Measurements from ENCODE around the gene CD79A.

Gene CD79A

GRCh38 chr19:41903193-41903953 lies 26.3 kb downstream of the CD79A start:
- no peak overlapping the region for H3K4me3 ChIP-seq (ENCODE audit: low read depth, low read length)
- in situ Hi-C loops (cut with HindIII; ENCODE audit: low sequenced_read_pairs): no loop called here
- TF ChIP-seq, protein P1, sequence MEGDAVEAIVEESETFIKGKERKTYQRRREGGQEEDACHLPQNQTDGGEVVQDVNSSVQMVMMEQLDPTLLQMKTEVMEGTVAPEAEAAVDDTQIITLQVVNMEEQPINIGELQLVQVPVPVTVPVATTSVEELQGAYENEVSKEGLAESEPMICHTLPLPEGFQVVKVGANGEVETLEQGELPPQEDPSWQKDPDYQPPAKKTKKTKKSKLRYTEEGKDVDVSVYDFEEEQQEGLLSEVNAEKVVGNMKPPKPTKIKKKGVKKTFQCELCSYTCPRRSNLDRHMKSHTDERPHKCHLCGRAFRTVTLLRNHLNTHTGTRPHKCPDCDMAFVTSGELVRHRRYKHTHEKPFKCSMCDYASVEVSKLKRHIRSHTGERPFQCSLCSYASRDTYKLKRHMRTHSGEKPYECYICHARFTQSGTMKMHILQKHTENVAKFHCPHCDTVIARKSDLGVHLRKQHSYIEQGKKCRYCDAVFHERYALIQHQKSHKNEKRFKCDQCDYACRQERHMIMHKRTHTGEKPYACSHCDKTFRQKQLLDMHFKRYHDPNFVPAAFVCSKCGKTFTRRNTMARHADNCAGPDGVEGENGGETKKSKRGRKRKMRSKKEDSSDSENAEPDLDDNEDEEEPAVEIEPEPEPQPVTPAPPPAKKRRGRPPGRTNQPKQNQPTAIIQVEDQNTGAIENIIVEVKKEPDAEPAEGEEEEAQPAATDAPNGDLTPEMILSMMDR (IDR thresholded peaks at IDR 0.05; ENCODE audit: low read depth, low read length, missing control alignments): no peak
- DNase-seq (ENCODE audit: low read depth): no peak

- TF ChIP-seq, protein P1 (IDR thresholded peaks at IDR 0.05; ENCODE audit: low read depth, low read length, missing control alignments): no peak
- DNase-seq (ENCODE audit: low read depth): no peak
- no peak overlapping the region for H3K4me3 ChIP-seq (ENCODE audit: low read depth, low read length)
- in situ Hi-C loops (cut with HindIII; ENCODE audit: low sequenced_read_pairs): no loop called here
Measured at GRCh38 chr19:41904118-41904870, 27.2 kb downstream of the CD79A start.

DNA sequence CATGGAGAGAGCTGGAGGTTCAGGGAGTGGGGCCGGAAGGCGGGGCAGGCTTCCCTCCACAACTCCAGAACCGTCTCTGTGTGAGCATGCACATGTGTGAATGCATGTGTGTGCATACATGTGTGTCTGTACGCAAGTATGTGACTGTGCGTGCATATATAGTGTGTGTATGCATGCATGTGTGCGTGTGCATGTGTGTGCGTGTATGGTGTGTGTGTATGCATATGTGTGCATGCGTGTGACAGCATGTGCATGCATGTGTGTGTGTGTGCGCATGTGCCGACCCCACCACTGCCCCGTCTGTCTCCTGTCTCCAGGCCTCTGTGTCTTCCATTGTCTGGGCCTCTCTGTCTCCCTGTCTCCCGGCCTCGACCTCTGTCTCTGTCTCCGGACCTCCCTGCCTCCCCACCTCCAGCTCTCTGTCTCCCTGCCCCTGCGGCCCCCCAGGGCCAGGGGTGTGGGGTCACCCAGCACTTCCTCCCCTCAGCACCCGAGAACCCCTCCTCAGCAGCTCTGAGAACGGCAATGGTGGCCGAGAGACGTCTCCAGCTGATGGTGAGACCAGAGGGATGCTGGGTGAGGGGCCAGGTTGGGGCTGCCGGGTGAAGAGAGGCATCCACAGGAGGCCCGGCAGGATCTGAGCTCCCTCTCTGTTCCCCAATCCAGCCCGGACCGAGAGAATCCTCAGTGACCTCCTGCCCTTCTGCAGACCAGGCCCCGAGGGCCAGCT lies 28.4 kb downstream of the CD79A start:
- in situ Hi-C loops (cut with HindIII; ENCODE audit: low sequenced_read_pairs): no loop called here
- no peak overlapping the region for H3K4me3 ChIP-seq (ENCODE audit: low read depth, low read length)
- TF ChIP-seq, protein P1 (IDR thresholded peaks at IDR 0.05; ENCODE audit: low read depth, low read length, missing control alignments): no peak
- no peak for DNase-seq (ENCODE audit: low read depth)

DNA sequence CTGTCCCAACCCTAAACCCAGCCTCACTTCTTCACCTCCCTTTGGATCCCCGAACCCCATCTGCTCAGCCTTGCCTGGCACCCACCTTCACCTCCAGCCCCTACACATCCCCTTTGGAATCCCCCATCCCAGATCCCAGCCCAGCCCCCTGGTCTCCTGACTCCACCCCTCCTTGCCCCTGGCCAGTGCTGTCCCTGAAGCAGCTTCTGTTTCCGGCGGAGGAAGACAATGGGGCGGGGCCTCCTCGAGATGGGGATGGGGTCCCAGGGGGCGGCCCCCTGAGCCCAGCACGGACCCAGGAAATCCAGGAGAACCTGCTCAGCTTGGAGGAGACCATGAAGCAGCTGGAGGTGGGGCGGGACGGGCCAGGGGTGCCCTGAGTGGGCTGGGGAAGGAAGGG lies 29.2 kb downstream of the CD79A start:
- no peak for DNase-seq (ENCODE audit: low read depth)
- no peak overlapping the region for H3K4me3 ChIP-seq (ENCODE audit: low read depth, low read length)
- in situ Hi-C loops (cut with HindIII; ENCODE audit: low sequenced_read_pairs): no loop called here
- TF ChIP-seq, protein P1 (IDR thresholded peaks at IDR 0.05; ENCODE audit: low read depth, low read length, missing control alignments): no peak

DNA sequence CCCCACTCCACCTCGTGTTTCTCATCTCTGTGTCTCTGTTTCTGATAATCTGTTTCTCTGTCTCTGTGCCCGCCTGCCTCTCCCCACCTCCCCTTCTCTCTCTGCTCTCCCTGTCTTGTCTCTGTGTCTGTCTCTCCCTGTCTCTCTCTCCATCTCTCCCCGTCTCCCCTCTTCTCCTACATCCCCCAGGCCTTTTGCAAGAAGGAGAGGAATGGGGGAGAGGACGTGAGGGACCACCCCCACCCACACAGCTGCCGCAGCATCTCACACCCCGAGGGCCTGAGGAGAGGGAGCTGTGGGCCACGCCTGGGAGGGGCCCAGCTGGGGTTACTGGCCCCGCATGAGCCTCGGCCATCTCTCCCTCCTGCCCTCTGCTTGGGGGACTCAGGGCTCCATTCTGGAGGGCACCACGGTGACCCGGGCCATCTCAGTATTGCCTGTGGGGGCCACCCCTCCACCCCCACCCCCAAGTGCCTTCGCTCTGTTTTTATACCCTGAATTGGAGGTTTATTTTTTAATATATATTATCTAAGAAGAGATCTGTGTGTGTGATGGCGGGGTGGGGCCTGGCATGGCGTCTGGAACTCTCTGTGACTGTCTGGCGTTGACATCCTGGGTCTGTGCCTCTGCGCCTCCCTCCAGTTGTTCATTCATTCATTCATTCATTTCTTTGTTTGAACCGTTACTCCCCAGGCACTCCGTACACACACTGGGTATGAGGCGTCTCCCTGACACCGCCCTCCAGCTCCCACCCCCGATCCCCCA lies 30.0 kb downstream of the CD79A start:
- no peak overlapping the region for H3K4me3 ChIP-seq (ENCODE audit: low read depth, low read length)
- in situ Hi-C loops (cut with HindIII; ENCODE audit: low sequenced_read_pairs): no loop called here
- no peak for DNase-seq (ENCODE audit: low read depth)
- TF ChIP-seq, protein P1 (IDR thresholded peaks at IDR 0.05; ENCODE audit: low read depth, low read length, missing control alignments): no peak

Data from astrocyte of the cerebellum (primary cell).